Endothelial cell of umbilical vein (primary cell): ENCODE measurements around the gene LDHA.

ENCODE experiments used
- CTCF ChIP-seq, 2 donors: IDR thresholded peaks; 1 replicate in 1 of 2; 2 replicates in 1 of 2; pipeline ENCODE4 v1.5.1; 2011; ENCODE audit warnings: low read length in 2 of 2, mild to moderate bottlenecking in 2 of 2, moderate library complexity in 2 of 2, control low read depth in 1 of 2, inconsistent platforms in 1 of 2, low read depth in 1 of 2; ENCODE audit not compliant: insufficient read depth in 1 of 2; ENCODE audit errors: extremely low read depth in 1 of 2
- EZH2 ChIP-seq: IDR thresholded peaks from 2 replicates; pipeline ENCODE4 v1.6.1; 2012; ENCODE audit warnings: borderline replicate concordance, low read depth, mild to moderate bottlenecking, moderate library complexity, low read length, inconsistent platforms; ENCODE audit not compliant: severe bottlenecking
- GATA2 ChIP-seq: IDR thresholded peaks from 2 replicates; pipeline ENCODE4 v1.7.0; 2011; ENCODE audit warnings: low read depth, mild to moderate bottlenecking, moderate library complexity, mixed read lengths, low read length; ENCODE audit not compliant: insufficient read length, insufficient read depth
- JUN ChIP-seq: IDR thresholded peaks from 2 replicates; pipeline ENCODE4 v1.6.1; 2011; ENCODE audit warnings: borderline replicate concordance, low read depth; ENCODE audit not compliant: insufficient read length, insufficient read depth
- MAX ChIP-seq: IDR thresholded peaks from 2 replicates; pipeline ENCODE4 v1.6.1; 2011; ENCODE audit not compliant: insufficient read depth, insufficient read length
- POLR2A ChIP-seq: IDR thresholded peaks from 2 replicates; pipeline ENCODE4 v1.6.1; 2012; ENCODE audit warnings: low read depth, mild to moderate bottlenecking, control low read depth, low read length
- POLR2AphosphoS5 ChIP-seq: IDR thresholded peaks from 2 replicates; pipeline ENCODE4 v1.6.1; 2012; ENCODE audit warnings: low read depth, mild to moderate bottlenecking, control low read depth, low read length, moderate library complexity; ENCODE audit not compliant: insufficient read depth

- TF ChIP-seq CTCF (IDR thresholded peaks at IDR 0.05; ENCODE audit: extremely low read depth in 1 of 2, insufficient read depth in 1 of 2, low read depth in 1 of 2, low read length in 2 of 2) (no peak), POLR2AphosphoS5 (no peak), MAX (no peak), GATA2 (no peak), EZH2 (no peak), POLR2A (no peak), JUN (no peak)
Measured at GRCh38 chr11:18367431-18367830, 26.9 kb upstream of the LDHA start.
